ENCODE results near the gene GNAQ.

DNA sequence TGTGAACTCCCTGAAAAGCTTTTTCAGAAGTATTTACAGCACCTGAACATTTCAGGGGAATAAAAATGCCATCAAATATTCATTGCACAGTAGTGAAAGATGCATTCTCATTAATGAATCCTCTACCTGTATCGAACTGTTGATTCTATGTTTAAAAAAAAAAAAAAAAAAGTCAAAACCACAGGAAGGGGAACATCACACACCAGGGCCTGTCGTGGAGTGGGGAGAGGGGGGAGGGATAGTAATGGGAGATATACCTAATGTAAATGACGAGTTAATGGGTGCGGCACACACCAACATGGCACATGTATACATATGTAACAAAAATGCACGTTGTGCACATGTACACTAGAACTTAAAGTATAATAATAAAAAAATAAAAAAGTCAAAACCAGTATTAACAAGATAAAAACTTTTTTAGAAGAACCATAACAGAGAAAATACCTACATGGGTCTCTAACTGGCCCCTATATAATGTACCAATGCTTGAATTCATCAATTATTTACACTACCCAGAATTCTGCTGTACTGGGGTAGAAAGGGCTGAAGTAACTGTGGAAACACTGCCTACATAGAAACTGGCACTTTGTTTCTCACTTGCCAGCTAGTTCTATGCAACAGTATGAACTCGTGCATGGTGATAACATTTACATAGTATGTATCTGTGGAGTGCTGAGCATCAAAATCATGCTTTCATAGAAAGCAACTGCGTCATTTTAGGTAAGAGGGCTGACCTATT, 48.9 kb downstream of the GNAQ start:
- TF ChIP-seq GATA2 (IDR thresholded peaks at IDR 0.05; ENCODE audit: low read depth, low read length) = no peak
- TF ChIP-seq GATA3 (IDR thresholded peaks at IDR 0.05; ENCODE audit: low read depth, low read length) = no peak

Data from SH-SY5Y (cell line).